GM12878 (cell line): ENCODE data around the gene LRGUK. TPM values are rescaled to one million over a fixed set of nuclear protein-coding genes. Genes with fewer than 3 reads are reported as not detected.

Source experiments
- ATAC-seq: fragments of 200-7000 bp; cut with Tn5 transposase; 3 replicates; pipeline ENCODE4 v1.9.1; 2020; ENCODE audit warnings: mild to moderate bottlenecking, moderate library complexity
- BruUV-seq: library from RNA; stranded (reverse); fragments of 400-500 nt; replicated peaks from 2 replicates; lab custom pipeline; 2021; lab: Mats Ljungman, UMichigan
- CTCF ChIA-PET: fragments of 300-600 bp; sonication (Branson Sonifier 250); formaldehyde crosslinking; extraction: SDS; loops from one replicate; lab custom pipeline; 2021; ENCODE audit warnings: inconsistent platforms; lab: Yijun Ruan, JAX
- POLR2A ChIA-PET: fragments of 350-600 bp; formaldehyde crosslinking; extraction: SDS; loops from one replicate; lab custom pipeline; 2021; ENCODE audit warnings: inconsistent platforms; lab: Charles Lee
- RAD21 ChIA-PET: fragments of 300-600 bp; sonication (Branson Sonifier 250); formaldehyde crosslinking; loops from one replicate; lab custom pipeline; 2023; ENCODE audit warnings: antibody characterized with exemption; ENCODE audit not compliant: unreplicated experiment; lab: Charles Lee
- SMC1A ChIA-PET: fragments of 300-600 bp; sonication (Branson Sonifier 250); formaldehyde crosslinking; loops from one replicate; lab custom pipeline; 2023; ENCODE audit not compliant: unreplicated experiment, uncharacterized antibody; lab: Charles Lee
- DNase-seq: peaks from one replicate; pipeline ENCODE4 v3.0.0-alpha.2; 2011; ENCODE audit warnings: low read depth, low spot score
- FAIRE-seq: peaks from 3 replicates; lab custom pipeline; 2011; peaks lifted over from hg19 to GRCh38; lab: Jason Lieb, UNC
- H2AFZ ChIP-seq: 2 replicates; pipeline ENCODE4 v1.6.0; 2011; ENCODE audit warnings: low read depth, low read length, control low read depth; ENCODE audit not compliant: control insufficient read depth
- H3K27ac ChIP-seq: 2 replicates; pipeline ENCODE4 v1.5.1; 2011; ENCODE audit warnings: control low read depth; ENCODE audit not compliant: control insufficient read depth, insufficient read depth
- H3K27me3 ChIP-seq, 2 experiments: replicated peaks in 1 of 2; 2 replicates each; pipeline versions ENCODE4 v1.6.0 to v1.6.1; 2011; ENCODE audit warnings: low read length in 1 of 2; ENCODE audit not compliant: control insufficient read depth in 2 of 2, insufficient read depth in 2 of 2
- H3K36me3 ChIP-seq, 2 experiments: 2 replicates each; pipeline ENCODE4 v1.5.1; 2011; ENCODE audit warnings: low read length in 1 of 2; ENCODE audit not compliant: control insufficient read depth in 2 of 2, insufficient read depth in 2 of 2
- H3K4me1 ChIP-seq: 2 replicates; pipeline ENCODE4 v1.6.1; 2011; ENCODE audit warnings: mild to moderate bottlenecking, low read length, moderate library complexity, mixed read lengths; ENCODE audit not compliant: control insufficient read depth, insufficient read depth
- H3K4me2 ChIP-seq: 2 replicates; pipeline ENCODE4 v1.6.0; 2011; ENCODE audit warnings: control low read depth; ENCODE audit not compliant: control insufficient read depth, insufficient read depth
- H3K4me3 ChIP-seq: fragments of 200-600 bp; sonication (generic); 2 replicates; pipeline ENCODE4 v1.5.1; 2016
- H3K79me2 ChIP-seq: 2 replicates; pipeline ENCODE4 v1.6.0; 2011; ENCODE audit warnings: low read length; ENCODE audit not compliant: control insufficient read depth, insufficient read depth
- H3K9ac ChIP-seq: 2 replicates; pipeline ENCODE4 v1.8.0; 2011; ENCODE audit warnings: low read length, control low read depth, mixed read lengths; ENCODE audit not compliant: control insufficient read depth, insufficient read depth
- H3K9me3 ChIP-seq: replicated peaks from 3 replicates; pipeline ENCODE4 v1.5.1; 2011; ENCODE audit warnings: mild to moderate bottlenecking, low read length; ENCODE audit not compliant: control insufficient read depth, insufficient read depth
- H4K20me1 ChIP-seq: 2 replicates; pipeline ENCODE4 v1.6.0; 2011; ENCODE audit not compliant: control insufficient read depth, insufficient read depth
- HDGF ChIP-seq: fragments of 450-650 bp; IDR thresholded peaks from 2 replicates; pipeline ENCODE4 v1.6.1; 2016; ENCODE audit warnings: antibody characterized with exemption
- IKZF2 ChIP-seq, 2 experiments: fragments of 450-650 bp; IDR thresholded peaks; 2 replicates each; pipeline ENCODE4 v1.6.1; 2017; ENCODE audit warnings: mild to moderate bottlenecking in 2 of 2, moderate library complexity in 2 of 2
- JUNB ChIP-seq: IDR thresholded peaks from 2 replicates; pipeline ENCODE4 v1.6.1; 2016; ENCODE audit warnings: antibody characterized with exemption, mild to moderate bottlenecking
- JUND ChIP-seq: IDR thresholded peaks from 2 replicates; pipeline ENCODE4 v1.6.1; 2012; ENCODE audit warnings: low read depth, mild to moderate bottlenecking, low read length, improper control_type of control experiment, moderate library complexity
- NR2F1 ChIP-seq: fragments of 450-650 bp; conservative IDR thresholded peaks from 2 replicates; pipeline ENCODE4 v1.6.1; 2017; ENCODE audit warnings: mild to moderate bottlenecking
- PAX8 ChIP-seq: fragments of 450-650 bp; IDR thresholded peaks from 2 replicates; pipeline ENCODE4 v1.6.1; 2017; ENCODE audit warnings: mild to moderate bottlenecking, moderate library complexity
- POLR2AphosphoS2 ChIP-seq: IDR thresholded peaks from 2 replicates; pipeline ENCODE4 v1.6.1; 2011; ENCODE audit warnings: low read depth, mild to moderate bottlenecking, low read length, improper control_type of control experiment, moderate library complexity
- RBBP5 ChIP-seq: fragments of 200-600 bp; sonication (generic); conservative IDR thresholded peaks from 2 replicates; pipeline ENCODE4 v1.6.1; 2016
- SIN3A ChIP-seq: IDR thresholded peaks from 2 replicates; pipeline ENCODE4 v1.6.1; 2012; ENCODE audit warnings: low read depth, low read length, improper control_type of control experiment
- SMC3 ChIP-seq: IDR thresholded peaks from 2 replicates; pipeline ENCODE4 v1.6.1; 2011; ENCODE audit warnings: low read length, improper control_type of control experiment, borderline replicate concordance
- SP1 ChIP-seq: IDR thresholded peaks from one replicate; pipeline ENCODE4 v1.6.1; 2011; ENCODE audit warnings: low read depth, low read length
- SPI1 ChIP-seq: IDR thresholded peaks from 2 replicates; pipeline ENCODE4 v1.6.1; 2011; ENCODE audit warnings: low read depth, mild to moderate bottlenecking, low read length, moderate library complexity, borderline replicate concordance; ENCODE audit not compliant: insufficient read depth
- STAT3 ChIP-seq: IDR thresholded peaks from 2 replicates; pipeline ENCODE4 v1.6.1; 2011; ENCODE audit warnings: low read depth, low read length, improper control_type of control experiment
- ZNF24 ChIP-seq: fragments of 450-650 bp; IDR thresholded peaks from 2 replicates; pipeline ENCODE4 v1.6.1; 2017; ENCODE audit warnings: antibody characterized with exemption, mild to moderate bottlenecking
- WGBS: methylation state at CpG from one replicate; pipeline ENCODE4 v1.1.6; 2016; ENCODE audit warnings: low lambda C conversion rate; ENCODE audit not compliant: insufficient replicate concordance, insufficient coverage; ENCODE audit errors: missing lambda C conversion rate; 5-methylcytosine and 5-hydroxymethylcytosine counted together
- in situ Hi-C: fragments of 300-500 bp; cut with MboI; formaldehyde crosslinking; loops from 9 replicates; pipeline ENCODE4 v1.14.3; 2018; ENCODE audit warnings: mixed read lengths
- intact Hi-C: fragments of 100-400 bp; cut with micrococcal nuclease; formaldehyde crosslinking; loops from one replicate; pipeline ENCODE4 v1.14.2; 2022; ENCODE audit not compliant: unreplicated experiment
- polyA plus RNA-seq, 11 experiments: library from polyadenylated mRNA; depleted of rRNA in 4 of 11; unstranded in 6 of 11; stranded (reverse) in 5 of 11; fragments of >200 nt; fragmentation: Nextera tagmentation in 4 of 11; fragmentation: Illumina TruSeq in 1 of 11; extraction: Ambion mirVana in 4 of 11; extraction: Trizol in 1 of 11; gene quantifications; 1 replicate in 1 of 11; 2 replicates in 10 of 11; pipeline versions ENCODE4 v1.2.1 to v1.2.3, GENCODE V29; 2011 to 2016; ENCODE audit warnings: inconsistent platforms in 2 of 11, missing spikeins in 2 of 11, low read depth in 1 of 11
- total RNA-seq, 4 experiments: library from RNA; depleted of rRNA in 3 of 4; stranded (reverse); fragments of >200 nt in 3 of 4; fragmentation: Illumina TruSeq in 1 of 4; extraction: Trizol in 1 of 4; gene quantifications; 2 replicates each; pipeline versions ENCODE4 v1.2.1 to v1.2.3, GENCODE V29; 2013 to 2021
- TF ChIP-seq, protein P1 (sequence below): fragments of 450-650 bp; IDR thresholded peaks from 2 replicates; pipeline ENCODE4 v1.6.1; 2018; ENCODE audit warnings: mild to moderate bottlenecking, low read depth, moderate library complexity; ENCODE audit not compliant: partially characterized antibody
- TF ChIP-seq, protein P2 (sequence below): fragments of 450-650 bp; IDR thresholded peaks from 2 replicates; pipeline ENCODE4 v1.6.1; 2017; ENCODE audit warnings: mild to moderate bottlenecking

LRGUK gene
- total and polyA plus RNA-seq, 10 of the 15 experiments (the other 5 are each of a cell fraction or from before 2014, with no cell fraction given) = 0.04 to 0.14 (median 0.08) TPM; not detected in 3

DNA sequence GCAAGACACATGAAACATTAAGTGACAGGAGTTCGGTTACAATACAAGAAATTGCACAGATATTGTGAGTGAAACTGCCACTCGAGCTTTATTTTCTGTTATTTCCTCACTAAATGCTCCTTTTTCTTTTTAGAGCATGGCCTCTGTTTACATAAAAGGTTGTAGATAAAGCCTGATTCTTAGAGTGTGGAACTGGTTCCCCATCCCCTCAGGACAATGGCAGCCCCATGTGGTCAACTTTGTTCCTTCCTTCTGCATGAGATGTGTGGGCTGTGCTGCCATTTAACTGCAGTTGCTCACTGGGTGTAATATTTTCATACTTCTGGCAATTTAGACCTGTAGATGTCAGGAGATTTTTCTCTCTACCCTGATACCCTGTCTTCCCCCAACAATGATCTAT lies 70.2 kb downstream of the LRGUK start:
- FAIRE-seq (no peak), DNase-seq (no peak), ATAC-seq (no peak)
- no peaks in the 10 kb centered on the region for H4K20me1 ChIP-seq
- no peaks in the 10 kb centered on the region for H3K36me3 ChIP-seq
- no peaks in the 10 kb centered on the region for H3K27me3 ChIP-seq
- RAD21 ChIA-PET = no interaction called here
- SMC1A ChIA-PET = no interaction called here
- no peak overlapping the region for H2AFZ ChIP-seq
- no TSS peak for BruUV-seq
- H3K9ac ChIP-seq = no peak overlapping the region
- H3K9me3 ChIP-seq = no peaks in the 10 kb centered on the region
- intact Hi-C loops (no loop called here), in situ Hi-C loops (no loop called here)
- CTCF ChIA-PET = no interaction called here
- H3K4me1 ChIP-seq = no peaks in the 10 kb centered on the region
- H3K27ac ChIP-seq = no peak overlapping the region
- H3K4me2 ChIP-seq = no peak overlapping the region
- POLR2A ChIA-PET = no interaction called here
- H3K79me2 ChIP-seq = no peaks in the 10 kb centered on the region
- no peak overlapping the region for H3K4me3 ChIP-seq
- 52% methylated on average over 2 of the region's 2 CpGs for WGBS
- TF ChIP-seq JUND = no peak
- TF ChIP-seq JUNB = no peak
- TF ChIP-seq, protein P1, sequence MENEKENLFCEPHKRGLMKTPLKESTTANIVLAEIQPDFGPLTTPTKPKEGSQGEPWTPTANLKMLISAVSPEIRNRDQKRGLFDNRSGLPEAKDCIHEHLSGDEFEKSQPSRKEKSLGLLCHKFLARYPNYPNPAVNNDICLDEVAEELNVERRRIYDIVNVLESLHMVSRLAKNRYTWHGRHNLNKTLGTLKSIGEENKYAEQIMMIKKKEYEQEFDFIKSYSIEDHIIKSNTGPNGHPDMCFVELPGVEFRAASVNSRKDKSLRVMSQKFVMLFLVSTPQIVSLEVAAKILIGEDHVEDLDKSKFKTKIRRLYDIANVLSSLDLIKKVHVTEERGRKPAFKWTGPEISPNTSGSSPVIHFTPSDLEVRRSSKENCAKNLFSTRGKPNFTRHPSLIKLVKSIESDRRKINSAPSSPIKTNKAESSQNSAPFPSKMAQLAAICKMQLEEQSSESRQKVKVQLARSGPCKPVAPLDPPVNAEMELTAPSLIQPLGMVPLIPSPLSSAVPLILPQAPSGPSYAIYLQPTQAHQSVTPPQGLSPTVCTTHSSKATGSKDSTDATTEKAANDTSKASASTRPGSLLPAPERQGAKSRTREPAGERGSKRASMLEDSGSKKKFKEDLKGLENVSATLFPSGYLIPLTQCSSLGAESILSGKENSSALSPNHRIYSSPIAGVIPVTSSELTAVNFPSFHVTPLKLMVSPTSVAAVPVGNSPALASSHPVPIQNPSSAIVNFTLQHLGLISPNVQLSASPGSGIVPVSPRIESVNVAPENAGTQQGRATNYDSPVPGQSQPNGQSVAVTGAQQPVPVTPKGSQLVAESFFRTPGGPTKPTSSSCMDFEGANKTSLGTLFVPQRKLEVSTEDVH = no peak
- no peak for TF ChIP-seq POLR2AphosphoS2
- no peak for TF ChIP-seq STAT3
- TF ChIP-seq SPI1 = no peak
- no peak for TF ChIP-seq SMC3
- no peak for TF ChIP-seq IKZF2 (IDR thresholded peaks at IDR 0.05)
- TF ChIP-seq RBBP5 = no peak
- TF ChIP-seq SIN3A = no peak
- TF ChIP-seq HDGF = no peak
- no peak for TF ChIP-seq ZNF24
- TF ChIP-seq, protein P2, sequence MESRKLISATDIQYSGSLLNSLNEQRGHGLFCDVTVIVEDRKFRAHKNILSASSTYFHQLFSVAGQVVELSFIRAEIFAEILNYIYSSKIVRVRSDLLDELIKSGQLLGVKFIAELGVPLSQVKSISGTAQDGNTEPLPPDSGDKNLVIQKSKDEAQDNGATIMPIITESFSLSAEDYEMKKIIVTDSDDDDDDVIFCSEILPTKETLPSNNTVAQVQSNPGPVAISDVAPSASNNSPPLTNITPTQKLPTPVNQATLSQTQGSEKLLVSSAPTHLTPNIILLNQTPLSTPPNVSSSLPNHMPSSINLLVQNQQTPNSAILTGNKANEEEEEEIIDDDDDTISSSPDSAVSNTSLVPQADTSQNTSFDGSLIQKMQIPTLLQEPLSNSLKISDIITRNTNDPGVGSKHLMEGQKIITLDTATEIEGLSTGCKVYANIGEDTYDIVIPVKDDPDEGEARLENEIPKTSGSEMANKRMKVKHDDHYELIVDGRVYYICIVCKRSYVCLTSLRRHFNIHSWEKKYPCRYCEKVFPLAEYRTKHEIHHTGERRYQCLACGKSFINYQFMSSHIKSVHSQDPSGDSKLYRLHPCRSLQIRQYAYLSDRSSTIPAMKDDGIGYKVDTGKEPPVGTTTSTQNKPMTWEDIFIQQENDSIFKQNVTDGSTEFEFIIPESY = no peak
- TF ChIP-seq NR2F1 = no peak
- TF ChIP-seq SP1 = no peak
- no peak for TF ChIP-seq PAX8
- TF ChIP-seq, all 136 proteins: peak for 0
